A172 (cell line): ENCODE data around the gene MARS1. TPM values are rescaled to one million over a fixed set of nuclear protein-coding genes. Genes with fewer than 3 reads are reported as not detected.
A peak's percentile ranks its signal among the peaks of the same experiment; 100 is the strongest.

Source experiments
- DNase-seq: peaks from one replicate; pipeline ENCODE4 v3.0.0-alpha.2; 2015; ENCODE audit warnings: low spot score
- total RNA-seq: library from RNA; depleted of rRNA; stranded (reverse); fragments of >200 nt; shearing (Covaris generic); gene quantifications from 2 replicates; pipeline ENCODE4 v1.2.3, GENCODE V29; 2014

The MARS1 gene
- total RNA-seq, 1 experiment from 2014 or later: 319 TPM

GRCh38 chr12:57471661-57472060, 16.2 kb upstream of the MARS1 start:
- DNase-seq: no peak

- DNase-seq: no peak
Measured at GRCh38 chr12:57472391-57472790, 15.5 kb upstream of the MARS1 start.

- no peak for DNase-seq
Measured at GRCh38 chr12:57473392-57473791, 14.5 kb upstream of the MARS1 start.

GRCh38 chr12:57473886-57474285, 14.0 kb upstream of the MARS1 start:
- no peak for DNase-seq

- DNase-seq: no peak
Measured at GRCh38 chr12:57474430-57474829, 13.4 kb upstream of the MARS1 start.

- DNase-seq: no peak
Measured at GRCh38 chr12:57474862-57475261, 13.0 kb upstream of the MARS1 start.

- no peak for DNase-seq
Measured at GRCh38 chr12:57475271-57476161, 12.4 kb upstream of the MARS1 start.

- no peak for DNase-seq
Measured at GRCh38 chr12:57476162-57476992, 11.5 kb upstream of the MARS1 start.

GRCh38 chr12:57476993-57477709, 10.7 kb upstream of the MARS1 start:
- DNase-seq: no peak

GRCh38 chr12:57477710-57478681, 9.9 kb upstream of the MARS1 start:
- peak; percentile 36 for DNase-seq

GRCh38 chr12:57479043-57479375, 8.9 kb upstream of the MARS1 start:
- DNase-seq: no peak

- no peak for DNase-seq
Measured at GRCh38 chr12:57479376-57480115, 8.3 kb upstream of the MARS1 start, which contains the start of gene ARHGAP9. ARHGAP9 (minus strand) TSS chr12:57479866; CDS start chr12:57479406, 460 bp downstream.

- no peak for DNase-seq
Measured at GRCh38 chr12:57481671-57482070, 6.2 kb upstream of the MARS1 start.

GRCh38 chr12:57483466-57483865, 4.4 kb upstream of the MARS1 start:
- DNase-seq: peak; percentile 46

- no peak for DNase-seq
Measured at GRCh38 chr12:57485695-57486094, 2.2 kb upstream of the MARS1 start.

GRCh38 chr12:57487055-57487596, 742 bp upstream of the MARS1 start:
- no peak for DNase-seq

GRCh38 chr12:57488402-57489156, 711 bp downstream of the MARS1 start:
- DNase-seq: no peak

GRCh38 chr12:57489157-57489641, 1.3 kb downstream of the MARS1 start:
- no peak for DNase-seq

- DNase-seq: no peak
Measured at GRCh38 chr12:57490126-57490525, 2.3 kb downstream of the MARS1 start.
